Epithelial cell of esophagus (primary cell): ENCODE results near the gene APP.
A peak's percentile ranks its signal among the peaks of the same experiment; 100 is the strongest.

Experiments used
- DNase-seq: peaks from one replicate; pipeline ENCODE4 v3.0.0; 2010; ENCODE audit warnings: low read depth
- H3K4me3 ChIP-seq: 2 replicates; pipeline ENCODE4 v1.5.1; 2011; ENCODE audit warnings: mild to moderate bottlenecking, low read length, control low read depth
- CTCF ChIP-seq: IDR thresholded peaks from 2 replicates; pipeline ENCODE4 v1.5.1; 2011; ENCODE audit warnings: low read depth, mild to moderate bottlenecking, low read length, control low read depth, inconsistent platforms; ENCODE audit not compliant: insufficient read depth; ENCODE audit errors: missing control alignments

The APP gene

GRCh38 chr21:25871566-25871965 lies 299.0 kb downstream of the APP start:
- peak; percentile 33 for DNase-seq
- peak; percentile 19 for TF ChIP-seq CTCF
- no peak overlapping the region for H3K4me3 ChIP-seq

GRCh38 chr21:25870084-25870483 lies 300.5 kb downstream of the APP start:
- DNase-seq, result no peak
- no peak for TF ChIP-seq CTCF
- no peak overlapping the region for H3K4me3 ChIP-seq

DNA sequence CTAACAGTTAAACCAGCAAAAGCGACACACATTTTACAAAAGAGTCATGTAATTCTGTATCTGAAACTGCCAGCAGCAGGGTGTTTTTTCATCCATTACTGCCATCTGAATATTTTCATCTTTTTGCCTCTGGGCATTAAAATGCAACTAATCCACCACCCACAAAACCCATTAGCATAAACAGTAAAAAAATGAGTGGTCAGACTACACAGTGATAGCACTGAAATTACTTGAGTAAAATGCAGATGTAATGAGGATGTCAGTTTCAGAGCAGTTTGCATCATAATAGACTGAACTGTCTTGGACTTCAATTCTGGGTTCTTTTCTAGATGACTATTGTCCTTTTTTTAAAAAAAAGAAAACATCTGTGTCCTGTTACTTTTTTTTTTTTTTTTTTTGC lies 303.5 kb downstream of the APP start:
- H3K4me3 ChIP-seq, result no peak overlapping the region
- no peak for DNase-seq
- no peak for TF ChIP-seq CTCF

DNA sequence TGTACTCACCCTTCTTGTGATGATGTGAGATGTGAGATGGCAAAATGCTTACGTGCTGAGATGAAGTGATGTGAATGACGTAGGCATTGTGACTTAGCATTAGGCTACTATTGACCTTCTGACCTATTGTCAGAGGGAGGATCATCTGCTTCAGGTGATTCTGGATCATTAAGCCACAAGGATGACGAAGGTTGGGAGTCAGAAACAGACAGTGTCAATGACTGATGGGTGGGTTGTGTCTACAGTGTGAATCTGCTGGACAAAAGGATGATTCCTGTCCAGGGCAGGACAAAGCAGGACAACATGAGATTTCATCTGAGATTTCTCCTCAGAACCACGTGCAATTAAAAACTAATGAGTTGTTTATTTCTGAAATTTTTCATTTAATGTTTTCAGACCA lies 306.8 kb downstream of the APP start:
- no peak for TF ChIP-seq CTCF
- H3K4me3 ChIP-seq, result no peak overlapping the region
- DNase-seq, result no peak

- TF ChIP-seq CTCF, result no peak
- no peak overlapping the region for H3K4me3 ChIP-seq
- no peak for DNase-seq
Measured at GRCh38 chr21:25863031-25863430, 307.5 kb downstream of the APP start.

DNA sequence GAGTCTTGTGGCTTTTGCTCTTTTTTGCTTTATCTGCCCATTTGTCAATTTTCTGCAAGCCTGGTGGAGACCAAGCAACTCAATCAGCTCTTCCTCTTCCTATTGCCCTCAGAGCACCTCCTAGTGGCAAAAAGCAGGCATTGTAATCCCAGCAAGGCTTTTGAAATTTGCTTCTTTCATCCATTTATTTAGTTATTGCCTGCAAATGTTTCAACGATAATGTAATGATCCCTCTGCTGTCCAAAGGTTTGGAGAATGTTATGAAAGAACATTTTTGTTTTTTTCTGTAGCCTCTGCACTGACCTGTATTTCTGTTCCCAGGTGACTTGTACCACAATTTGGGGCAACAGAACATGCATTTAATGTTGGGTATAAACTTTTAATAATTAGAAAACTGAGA lies 308.0 kb downstream of the APP start:
- no peak overlapping the region for H3K4me3 ChIP-seq
- peak; percentile 90 for TF ChIP-seq CTCF
- DNase-seq, result peak; percentile 66

DNA sequence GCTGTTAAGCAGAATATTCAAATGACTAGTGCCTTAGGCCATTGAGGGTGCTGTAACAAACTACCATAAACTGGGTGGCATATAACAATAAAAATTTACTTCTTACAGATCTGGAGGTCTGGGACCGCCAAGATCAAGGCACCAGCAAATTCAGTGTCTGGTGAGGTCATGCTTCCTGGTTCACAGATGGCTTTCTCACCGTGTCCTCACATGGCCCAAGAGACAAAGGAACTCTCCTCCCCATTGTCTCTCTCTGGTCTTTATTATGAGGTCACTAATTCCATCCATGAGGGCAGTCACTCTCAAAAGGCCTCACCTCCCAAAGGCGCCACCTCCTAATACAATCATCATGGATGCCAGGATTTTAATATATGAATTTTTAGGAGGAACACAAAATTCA lies 308.5 kb downstream of the APP start:
- no peak overlapping the region for H3K4me3 ChIP-seq
- TF ChIP-seq CTCF, result no peak
- DNase-seq, result no peak
